Fibroblast of villous mesenchyme (primary cell): ENCODE measurements around the gene PF4V1. TPM values are rescaled to one million over a fixed set of nuclear protein-coding genes. Genes with fewer than 3 reads are reported as not detected.

Experiments used
- DNase-seq: peaks from one replicate; pipeline ENCODE4 v3.0.0-alpha.2; 2010; ENCODE audit warnings: low read depth
- H3K4me3 ChIP-seq: 2 replicates; pipeline ENCODE4 v1.5.1; 2011; ENCODE audit warnings: low read depth, mild to moderate bottlenecking, low read length
- total RNA-seq: library from RNA; depleted of rRNA; stranded (reverse); fragments of >200 nt; gene quantifications from 2 replicates; pipeline ENCODE4 v1.2.3, GENCODE V29; 2012
- TF ChIP-seq, protein P1 (sequence below): IDR thresholded peaks from 2 replicates; pipeline ENCODE4 v1.5.1; 2012; ENCODE audit warnings: low read depth, mild to moderate bottlenecking, low read length; ENCODE audit not compliant: insufficient read depth

The PF4V1 gene
- total RNA-seq, 1 donor = not detected

DNA sequence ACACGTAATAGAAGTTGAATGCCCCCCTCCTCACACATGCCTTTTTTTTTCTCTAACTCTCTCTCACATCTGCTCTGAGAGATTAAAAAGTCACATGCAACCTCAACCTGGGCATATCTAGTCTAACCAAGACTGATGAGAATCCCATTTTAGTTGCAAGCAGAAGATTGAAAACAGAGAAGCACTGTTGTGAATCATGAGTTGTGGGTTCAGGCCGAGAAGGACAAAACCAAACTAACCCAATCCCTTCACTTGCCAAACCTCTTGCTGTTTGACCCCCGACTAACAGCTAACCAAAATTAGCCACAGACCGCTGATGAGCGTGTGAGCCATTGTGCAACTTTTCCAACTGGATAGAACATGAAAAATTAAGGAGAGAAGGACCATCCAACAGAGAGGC is 47.9 kb downstream of the PF4V1 start:
- no peak for DNase-seq
- TF ChIP-seq, protein P1, sequence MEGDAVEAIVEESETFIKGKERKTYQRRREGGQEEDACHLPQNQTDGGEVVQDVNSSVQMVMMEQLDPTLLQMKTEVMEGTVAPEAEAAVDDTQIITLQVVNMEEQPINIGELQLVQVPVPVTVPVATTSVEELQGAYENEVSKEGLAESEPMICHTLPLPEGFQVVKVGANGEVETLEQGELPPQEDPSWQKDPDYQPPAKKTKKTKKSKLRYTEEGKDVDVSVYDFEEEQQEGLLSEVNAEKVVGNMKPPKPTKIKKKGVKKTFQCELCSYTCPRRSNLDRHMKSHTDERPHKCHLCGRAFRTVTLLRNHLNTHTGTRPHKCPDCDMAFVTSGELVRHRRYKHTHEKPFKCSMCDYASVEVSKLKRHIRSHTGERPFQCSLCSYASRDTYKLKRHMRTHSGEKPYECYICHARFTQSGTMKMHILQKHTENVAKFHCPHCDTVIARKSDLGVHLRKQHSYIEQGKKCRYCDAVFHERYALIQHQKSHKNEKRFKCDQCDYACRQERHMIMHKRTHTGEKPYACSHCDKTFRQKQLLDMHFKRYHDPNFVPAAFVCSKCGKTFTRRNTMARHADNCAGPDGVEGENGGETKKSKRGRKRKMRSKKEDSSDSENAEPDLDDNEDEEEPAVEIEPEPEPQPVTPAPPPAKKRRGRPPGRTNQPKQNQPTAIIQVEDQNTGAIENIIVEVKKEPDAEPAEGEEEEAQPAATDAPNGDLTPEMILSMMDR = no peak

GRCh38 chr4:73902038-73902637 is 49.0 kb downstream of the PF4V1 start:
- TF ChIP-seq, protein P1 = no peak
- DNase-seq = no peak
- no peak overlapping the region for H3K4me3 ChIP-seq

More for the DNA sequence above, 47.9 kb downstream of the PF4V1 start:
- no peak overlapping the region for H3K4me3 ChIP-seq

- DNase-seq = no peak
- no peak overlapping the region for H3K4me3 ChIP-seq
- TF ChIP-seq, protein P1 = no peak
Observed at GRCh38 chr4:73902817-73903547, 49.9 kb downstream of the PF4V1 start.

Other genes starting within 250 kb of the PF4V1 start
- gene RASSF6, start 232.9 kb upstream of the PF4V1 start, total RNA-seq = not detected in 2 replicates
- gene CXCL8, start 112.7 kb upstream of the PF4V1 start, total RNA-seq = 25.1 and 294 TPM in 2 replicates
- 0.64 and 4.7 TPM in 2 replicates for gene CXCL6, start 16.6 kb upstream of the PF4V1 start, total RNA-seq
- 17.4 and 134 TPM in 2 replicates for gene CXCL1, start 16.1 kb downstream of the PF4V1 start, total RNA-seq
- not detected in 2 replicates for gene PF4, start 128.7 kb downstream of the PF4V1 start, total RNA-seq
- not detected in 2 replicates for gene PPBP, start 134.9 kb downstream of the PF4V1 start, total RNA-seq
- gene CXCL5, start 145.4 kb downstream of the PF4V1 start, total RNA-seq = 0.32 and 2.2 TPM in 2 replicates
- gene CXCL3, start 185.4 kb downstream of the PF4V1 start, total RNA-seq = 0.32 and 3.0 TPM in 2 replicates
- 1.3 and 3.5 TPM in 2 replicates for gene CXCL2, start 245.9 kb downstream of the PF4V1 start, total RNA-seq